Rectal smooth muscle tissue (tissue), 1 donor: ENCODE results near the gene MIA.
"Not testable (repeated sequence)": the region's sequence is repeated elsewhere in the genome, so short reads cannot be mapped to it uniquely, and the experiment has no call there.

Experiments used
- H3K27ac ChIP-seq: one replicate; pipeline ENCODE4 v1.7.0; 2013; ENCODE audit warnings: low read depth, low read length, inconsistent platforms
- H3K27me3 ChIP-seq: one replicate; pipeline ENCODE4 v1.7.0; 2013; ENCODE audit warnings: low read length; ENCODE audit not compliant: control insufficient read depth, insufficient read depth
- H3K36me3 ChIP-seq: one replicate; pipeline ENCODE4 v1.7.0; 2013; ENCODE audit warnings: low read length; ENCODE audit not compliant: control insufficient read depth, insufficient read depth
- H3K4me1 ChIP-seq: one replicate; pipeline ENCODE4 v1.7.0; 2013; ENCODE audit warnings: low read length; ENCODE audit not compliant: control insufficient read depth, insufficient read depth
- H3K4me3 ChIP-seq: one replicate; pipeline ENCODE4 v1.7.0; 2013; ENCODE audit warnings: low read length
- H3K9ac ChIP-seq: one replicate; pipeline ENCODE4 v1.7.0; 2013; ENCODE audit warnings: low read length

The MIA gene

DNA sequence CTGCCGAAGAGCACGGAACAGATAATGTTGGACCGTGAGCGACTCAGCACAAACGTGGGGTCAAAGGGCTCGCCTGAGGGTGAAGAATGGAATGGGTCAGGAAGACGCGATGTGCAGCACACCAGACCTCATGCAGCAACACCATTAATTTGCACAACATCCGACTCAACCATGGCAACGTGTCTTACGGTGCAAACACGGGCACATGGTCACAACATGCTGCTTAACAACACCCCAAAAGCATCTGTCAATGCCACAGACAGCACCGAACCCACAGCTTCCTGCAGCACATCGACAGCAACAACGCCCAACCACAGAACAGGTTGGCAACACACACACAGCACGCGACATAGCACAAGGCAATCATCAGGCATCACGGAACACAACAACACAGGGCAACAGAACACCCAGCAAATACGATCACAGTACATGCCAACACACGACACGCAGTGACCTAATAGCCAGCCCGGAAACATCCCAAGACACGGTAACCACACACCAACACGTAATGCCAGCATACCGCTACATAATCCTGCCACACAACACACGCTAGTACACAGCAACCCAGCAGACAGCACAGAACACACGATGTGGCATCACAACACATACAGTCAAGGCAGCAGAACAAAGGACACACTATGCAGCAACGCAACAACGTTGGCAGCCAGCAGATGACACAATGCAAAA is 51.5 kb downstream of the MIA start:
- not testable (repeated sequence) for H3K4me1 ChIP-seq, H3K27ac ChIP-seq, H3K9ac ChIP-seq, H3K4me3 ChIP-seq, H3K27me3 ChIP-seq
- peaks cover 10% of the 10 kb centered on the region for H3K36me3 ChIP-seq
